Stomach (tissue), 9 donors: ENCODE results near the gene ATR. TPM values are rescaled to one million over a fixed set of nuclear protein-coding genes. Genes with fewer than 3 reads are reported as not detected.
A peak's percentile ranks its signal among the peaks of the same experiment; 100 is the strongest.

Experiments
- DNase-seq, 2 donors: peaks; one replicate each; pipeline versions ENCODE4 v3.0.0 to v3.0.0-alpha.2; 2013 to 2019
- H3K27ac ChIP-seq, 5 donors: fragments of 200-600 bp in 4 of 5; sonication (generic) in 4 of 5; one replicate each; pipeline ENCODE4 v1.5.1; 2013 to 2019; ENCODE audit warnings: mild to moderate bottlenecking in 1 of 5, moderate library complexity in 1 of 5
- H3K27me3 ChIP-seq, 3 donors: fragments of 200-600 bp; sonication (generic); one replicate each; pipeline ENCODE4 v1.5.1; 2017 to 2019; ENCODE audit warnings: mixed run types in 1 of 3
- H3K36me3 ChIP-seq, 4 donors: fragments of 200-600 bp; sonication (generic); 1 replicate in 3 of 4; 2 replicates in 1 of 4; pipeline ENCODE4 v1.5.1; 2016 to 2019
- H3K4me1 ChIP-seq, 4 donors: fragments of 200-600 bp; sonication (generic); one replicate each; pipeline ENCODE4 v1.5.1; 2016 to 2019
- H3K4me3 ChIP-seq, 4 donors: fragments of 200-600 bp; sonication (generic) in 3 of 4; one replicate each; pipeline ENCODE4 v1.5.1; 2016 to 2019; ENCODE audit warnings: mild to moderate bottlenecking in 1 of 4
- H3K9me3 ChIP-seq, 4 donors: fragments of 200-600 bp; sonication (generic); one replicate each; pipeline ENCODE4 v1.5.1; 2016 to 2019
- CTCF ChIP-seq, 7 experiments: fragments of 450-650 bp in 4 of 7; fragments of 200-600 bp in 3 of 7; sonication (generic) in 3 of 7; IDR thresholded peaks; one replicate each; pipeline ENCODE4 v1.5.1; 2016 to 2019; ENCODE audit warnings: antibody characterized with exemption in 7 of 7, control low read depth in 2 of 7, mild to moderate bottlenecking in 1 of 7
- EP300 ChIP-seq: sonication (generic); formaldehyde crosslinking; IDR thresholded peaks from one replicate; pipeline ENCODE4 v1.6.1; 2017; ENCODE audit warnings: antibody characterized with exemption
- POLR2A ChIP-seq, 4 donors: fragments of 450-650 bp; IDR thresholded peaks; one replicate each; pipeline ENCODE4 v1.6.1; 2016; ENCODE audit warnings: antibody characterized with exemption in 4 of 4, control low read depth in 2 of 4, mild to moderate bottlenecking in 1 of 4, moderate library complexity in 1 of 4
- POLR2AphosphoS5 ChIP-seq, 3 donors: sonication (generic); formaldehyde crosslinking; IDR thresholded peaks; one replicate each; pipeline ENCODE4 v1.6.1; 2016; ENCODE audit warnings: antibody characterized with exemption in 3 of 3
- WGBS, 5 donors: extraction: QIAGEN DNeasy Blood & Tissue Kit in 3 of 5; methylation state at CpG; one replicate each; pipeline versions ENCODE4 v1.1.5 to v1.1.7; 2013 to 2018; 5-methylcytosine and 5-hydroxymethylcytosine counted together
- intact Hi-C: fragments of 100-400 bp; cut with DNase I; formaldehyde crosslinking; loops from one replicate; pipeline ENCODE4 v1.15.1; 2023; ENCODE audit warnings: low total_unique reads
- polyA plus RNA-seq, 3 donors: library from polyadenylated mRNA; stranded (reverse); fragments of 200-250 nt; gene quantifications; one replicate each; pipeline ENCODE4 v1.2.3, GENCODE V29; 2013
- total RNA-seq, 5 donors: library from RNA; depleted of rRNA; stranded (reverse); fragments of >200 nt; gene quantifications; one replicate each; pipeline versions ENCODE4 v1.1.0 to v1.2.3, GENCODE V29; 2014 to 2016
- donor health status: healthy with polysubstance abuse.
- donor health status: Bipolar disorder and iron deficiency.
- donor health status: healthy.

The ATR gene
- total and polyA plus RNA-seq, 8 donors: 6.0 to 51.0 (median 14.5) TPM

DNA sequence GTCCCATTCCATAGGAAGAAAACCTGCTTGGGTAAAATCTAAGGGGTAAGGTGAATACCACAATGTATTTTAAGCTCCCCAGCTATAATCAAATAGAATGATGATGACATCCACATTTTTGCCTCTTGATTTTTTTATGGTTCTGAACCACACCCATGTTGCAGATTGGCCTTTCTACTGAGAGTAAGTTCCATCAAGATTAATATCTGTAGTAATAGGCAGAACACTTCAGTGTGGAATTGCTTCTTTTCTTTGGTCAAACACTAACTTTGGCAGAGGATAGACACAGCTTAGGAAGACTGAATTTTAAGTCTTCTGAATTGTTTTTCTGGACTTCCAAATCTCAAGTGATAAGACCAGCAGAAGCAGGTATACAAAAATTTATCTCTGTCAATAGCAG is 44.7 kb upstream of the ATR start:
- H3K4me1 ChIP-seq: peaks cover 0 to 13% (median 3%) of the 10 kb centered on the region in 4 donors
- H3K9me3 ChIP-seq: no peaks in the 10 kb centered on the region
- TF ChIP-seq POLR2AphosphoS5 (IDR thresholded peaks at IDR 0.05) (no peak), EP300 (no peak), CTCF (IDR thresholded peaks at IDR 0.05) (no peak), POLR2A (IDR thresholded peaks at IDR 0.05) (no peak)
- no peak overlapping the region for H3K27ac ChIP-seq
- no peaks in the 10 kb centered on the region for H3K27me3 ChIP-seq
- no peaks in the 10 kb centered on the region for H3K36me3 ChIP-seq
- intact Hi-C loops: no loop called here
- no peak for DNase-seq
- H3K4me3 ChIP-seq: no peak overlapping the region

- Histone ChIP-seq H3K36me3 (no peaks in the 10 kb centered on the region), H3K9me3 (no peaks in the 10 kb centered on the region), H3K27me3 (no peaks in the 10 kb centered on the region), H3K4me1 (peaks cover 0 to 21% (median 3%) of the 10 kb centered on the region in 4 donors), H3K4me3 (no peak overlapping the region), H3K27ac (no peak overlapping the region)
- intact Hi-C loops: no loop called here
- TF ChIP-seq EP300 (no peak), POLR2AphosphoS5 (IDR thresholded peaks at IDR 0.05) (no peak), CTCF (IDR thresholded peaks at IDR 0.05) (no peak), POLR2A (IDR thresholded peaks at IDR 0.05) (no peak)
- DNase-seq: no peak
- WGBS, 5 donors: 87 to 94% (median 89%) methylated on average over 2 of the region's 2 CpGs
Measured at GRCh38 chr3:142622405-142622804, 43.9 kb upstream of the ATR start.

DNA sequence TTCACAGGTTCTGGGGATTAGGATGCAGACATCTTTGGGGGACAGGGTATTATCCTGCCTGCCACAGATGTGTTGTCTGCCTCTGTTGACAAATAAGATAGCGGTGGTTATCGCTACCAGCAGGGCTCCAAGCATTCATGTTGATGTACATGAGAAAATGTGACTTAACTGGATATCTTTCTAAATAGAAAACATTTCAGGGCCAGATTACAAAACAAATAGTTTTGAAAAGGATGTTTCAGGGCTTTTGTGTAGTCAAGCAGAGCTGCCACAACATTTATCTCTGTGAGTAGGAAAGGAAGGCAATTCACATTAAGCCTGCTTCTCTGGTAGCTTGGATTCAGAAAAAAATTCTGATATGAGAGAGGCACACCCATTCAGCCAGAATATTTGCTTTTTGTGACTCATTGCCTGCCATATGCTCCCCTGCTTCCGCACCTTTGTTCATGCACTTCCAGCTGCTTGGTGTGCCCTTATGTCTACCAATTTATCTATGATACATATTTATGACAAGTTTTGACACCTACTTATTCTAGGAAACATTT is 40.5 kb upstream of the ATR start:
- no peak overlapping the region for H3K4me3 ChIP-seq
- intact Hi-C loops: no loop called here
- H3K27ac ChIP-seq: peak overlapping the region; percentile 10 to 53 (median 42)
- WGBS, 5 donors: 42 to 83% (median 44%) methylated on average over 3 of the region's 3 CpGs
- peak in 1 of 3 donors; percentile 56 for TF ChIP-seq POLR2AphosphoS5 (IDR thresholded peaks at IDR 0.05)
- no peak for TF ChIP-seq POLR2A (IDR thresholded peaks at IDR 0.05)
- H3K9me3 ChIP-seq: no peaks in the 10 kb centered on the region
- H3K4me1 ChIP-seq: peaks cover 0 to 23% (median 3%) of the 10 kb centered on the region in 4 donors
- DNase-seq: peak; percentile 34 to 88
- no peaks in the 10 kb centered on the region for H3K27me3 ChIP-seq
- no peaks in the 10 kb centered on the region for H3K36me3 ChIP-seq

- no peak for DNase-seq
- H3K4me1 ChIP-seq: peaks cover 0 to 30% (median 3%) of the 10 kb centered on the region in 4 donors
- WGBS, 5 donors: 80 to 99% (median 90%) methylated on average over 2 of the region's 2 CpGs
- H3K27me3 ChIP-seq: no peaks in the 10 kb centered on the region
- TF ChIP-seq EP300 (no peak), CTCF (IDR thresholded peaks at IDR 0.05) (no peak), POLR2A (IDR thresholded peaks at IDR 0.05) (no peak), POLR2AphosphoS5 (IDR thresholded peaks at IDR 0.05) (no peak)
- intact Hi-C loops: no loop called here
- no peak overlapping the region for H3K27ac ChIP-seq
- H3K36me3 ChIP-seq: no peaks in the 10 kb centered on the region
- no peaks in the 10 kb centered on the region for H3K9me3 ChIP-seq
- H3K4me3 ChIP-seq: no peak overlapping the region
Measured at GRCh38 chr3:142615171-142615570, 36.6 kb upstream of the ATR start.

GRCh38 chr3:142614059-142614626 is 35.6 kb upstream of the ATR start:
- peaks cover 0 to 24% (median 3%) of the 10 kb centered on the region in 4 donors for H3K4me1 ChIP-seq
- intact Hi-C loops: no loop called here
- no peaks in the 10 kb centered on the region for H3K27me3 ChIP-seq
- TF ChIP-seq EP300 (no peak), POLR2AphosphoS5 (IDR thresholded peaks at IDR 0.05) (no peak), CTCF (IDR thresholded peaks at IDR 0.05) (no peak), POLR2A (IDR thresholded peaks at IDR 0.05) (no peak)
- H3K27ac ChIP-seq: no peak overlapping the region
- no peak for DNase-seq
- H3K9me3 ChIP-seq: no peaks in the 10 kb centered on the region
- WGBS, 5 donors: 81 to 100% (median 91%) methylated on average over 2 of the region's 2 CpGs
- no peak overlapping the region for H3K4me3 ChIP-seq
- no peaks in the 10 kb centered on the region for H3K36me3 ChIP-seq
